PFSK-1 (cell line): ENCODE measurements around the gene OR8K1.

ENCODE experiments used
- FOXP2 ChIP-seq: optimal IDR thresholded peaks from 2 replicates; pipeline ENCODE3; 2011; ENCODE audit warnings: borderline replicate concordance, control low read depth, inconsistent platforms; ENCODE audit not compliant: insufficient read depth; ENCODE audit errors: extremely low read length, extremely low read depth
- POLR2AphosphoS5 ChIP-seq: IDR thresholded peaks from 2 replicates; pipeline ENCODE4 v1.6.1; 2012; ENCODE audit warnings: low read depth, mild to moderate bottlenecking, control low read depth, low read length, moderate library complexity
- REST ChIP-seq, 2 experiments: IDR thresholded peaks; 2 replicates each; pipeline versions ENCODE4 v1.6.1 to v1.8.0; 2011 to 2012; ENCODE audit warnings: low read depth in 2 of 2, low read length in 2 of 2, control low read depth in 1 of 2, inconsistent platforms in 1 of 2, mild to moderate bottlenecking in 1 of 2, moderate library complexity in 1 of 2; ENCODE audit not compliant: insufficient read depth in 1 of 2
- SIN3A ChIP-seq: IDR thresholded peaks from 2 replicates; pipeline ENCODE4 v1.6.1; 2012; ENCODE audit warnings: mild to moderate bottlenecking, low read length, moderate library complexity, borderline replicate concordance; ENCODE audit not compliant: insufficient read depth
- TAF1 ChIP-seq: IDR thresholded peaks from 2 replicates; pipeline ENCODE4 v1.6.1; 2012; ENCODE audit warnings: low read length, control low read depth, borderline replicate concordance; ENCODE audit not compliant: insufficient read depth

The OR8K1 gene

GRCh38 chr11:56380120-56380519 lies 34.3 kb downstream of the OR8K1 start:
- TF ChIP-seq REST (IDR thresholded peaks at IDR 0.05; ENCODE audit: insufficient read depth in 1 of 2, low read depth in 2 of 2, low read length in 2 of 2): no peak
- no peak for TF ChIP-seq SIN3A
- TF ChIP-seq FOXP2: no peak
- no peak for TF ChIP-seq TAF1

- no peak for TF ChIP-seq FOXP2
- TF ChIP-seq REST (IDR thresholded peaks at IDR 0.05; ENCODE audit: insufficient read depth in 1 of 2, low read depth in 2 of 2, low read length in 2 of 2): no peak
- TF ChIP-seq SIN3A: no peak
- TF ChIP-seq POLR2AphosphoS5: no peak
Observed at GRCh38 chr11:56394381-56394780, 48.5 kb downstream of the OR8K1 start.

GRCh38 chr11:56396047-56396446 lies 50.2 kb downstream of the OR8K1 start:
- no peak for TF ChIP-seq TAF1
- TF ChIP-seq FOXP2: no peak
- TF ChIP-seq SIN3A: no peak
- TF ChIP-seq POLR2AphosphoS5: no peak
- no peak for TF ChIP-seq REST (IDR thresholded peaks at IDR 0.05; ENCODE audit: insufficient read depth in 1 of 2, low read depth in 2 of 2, low read length in 2 of 2)
